OCI-LY7 (cell line): ENCODE measurements around the gene CHL1. TPM values are rescaled to one million over a fixed set of nuclear protein-coding genes. Genes with fewer than 3 reads are reported as not detected.

Experiments
- Bru-seq: library from RNA; stranded (reverse); fragments of 400-500 nt; gene quantifications from one replicate; lab custom pipeline; 2021; lab: Mats Ljungman, UMichigan
- BruChase-seq, 2 experiments: library from RNA; stranded (reverse); fragments of 400-500 nt; gene quantifications; one replicate each; lab custom pipeline; 2021; lab: Mats Ljungman, UMichigan
- BruUV-seq: library from RNA; stranded (reverse); fragments of 400-500 nt; replicated peaks from 2 replicates; lab custom pipeline; 2021; lab: Mats Ljungman, UMichigan
- CTCF ChIA-PET: fragments of 300-600 bp; sonication (Branson Sonifier 250); formaldehyde crosslinking; loops from one replicate; lab custom pipeline; 2022; ENCODE audit warnings: antibody characterized with exemption; ENCODE audit not compliant: unreplicated experiment; lab: Charles Lee
- POLR2A ChIA-PET: fragments of 300-600 bp; sonication (Branson Sonifier 250); formaldehyde crosslinking; loops from one replicate; lab custom pipeline; 2022; ENCODE audit warnings: antibody characterized with exemption; lab: Charles Lee
- DNase-seq: peaks from one replicate; pipeline ENCODE4 v3.0.0-alpha.2; 2015; ENCODE audit warnings: low spot score
- H2AFZ ChIP-seq: fragments of 200-600 bp; sonication (generic), shearing (Covaris generic); 2 replicates; pipeline ENCODE4 v1.6.1; 2014; ENCODE audit warnings: mild to moderate bottlenecking, antibody characterized with exemption, low read length, moderate library complexity
- H3K27ac ChIP-seq: fragments of 200-600 bp; sonication (generic); 2 replicates; pipeline ENCODE4 v1.5.1; 2014; ENCODE audit warnings: mixed run types, low read depth, mild to moderate bottlenecking, moderate library complexity, low read length, inconsistent platforms; ENCODE audit not compliant: poor library complexity, severe bottlenecking
- H3K36me3 ChIP-seq: fragments of 200-600 bp; sonication (generic); 2 replicates; pipeline ENCODE4 v1.6.1; 2014; ENCODE audit warnings: mild to moderate bottlenecking, antibody characterized with exemption, low read length, moderate library complexity, mixed read lengths; ENCODE audit not compliant: insufficient read depth
- H3K4me1 ChIP-seq: fragments of 200-600 bp; sonication (generic); 2 replicates; pipeline ENCODE4 v1.5.1; 2014; ENCODE audit warnings: mild to moderate bottlenecking, low read length; ENCODE audit not compliant: insufficient read depth, poor library complexity, severe bottlenecking
- H3K4me2 ChIP-seq: fragments of 200-600 bp; sonication (generic); 2 replicates; pipeline ENCODE4 v1.6.1; 2014; ENCODE audit warnings: mild to moderate bottlenecking, low read length
- H3K4me3 ChIP-seq: fragments of 200-600 bp; sonication (generic); 2 replicates; pipeline ENCODE4 v1.5.1; 2014; ENCODE audit warnings: mild to moderate bottlenecking, low read depth, low read length; ENCODE audit not compliant: poor library complexity, severe bottlenecking
- H3K79me2 ChIP-seq: fragments of 200-600 bp; sonication (generic); 2 replicates; pipeline ENCODE4 v1.6.1; 2016; ENCODE audit warnings: low read depth, mild to moderate bottlenecking, low read length, moderate library complexity, mixed read lengths; ENCODE audit not compliant: insufficient read depth
- H3K9me2 ChIP-seq: fragments of 200-600 bp; sonication (generic); 2 replicates; pipeline ENCODE4 v1.6.1; 2016; ENCODE audit warnings: mild to moderate bottlenecking, low read length, mixed read lengths; ENCODE audit not compliant: insufficient read depth
- H3K9me3 ChIP-seq: fragments of 200-600 bp; sonication (generic); 2 replicates; pipeline ENCODE4 v1.6.1; 2014; ENCODE audit warnings: mild to moderate bottlenecking, mixed run types, low read length, mixed read lengths
- H4K20me1 ChIP-seq: fragments of 200-600 bp; sonication (generic); 2 replicates; pipeline ENCODE4 v1.6.1; 2014; ENCODE audit warnings: mild to moderate bottlenecking, antibody characterized with exemption, low read length, moderate library complexity, mixed read lengths; ENCODE audit not compliant: insufficient read depth
- CTCF ChIP-seq: fragments of 200-600 bp; sonication (generic); conservative IDR thresholded peaks from 2 replicates; pipeline ENCODE4 v1.5.1; 2014; ENCODE audit warnings: mild to moderate bottlenecking, antibody characterized with exemption, low read length, moderate library complexity, mixed read lengths
- EZH2phosphoT487 ChIP-seq: fragments of 200-600 bp; sonication (generic); IDR thresholded peaks from 2 replicates; pipeline ENCODE4 v1.6.1; 2018; ENCODE audit warnings: low read depth, borderline replicate concordance, mild to moderate bottlenecking, mixed run types, antibody characterized with exemption, low read length, moderate library complexity, mixed read lengths
- intact Hi-C: fragments of 100-400 bp; cut with micrococcal nuclease; formaldehyde crosslinking; loops from one replicate; pipeline ENCODE4 v1.10.0; 2022; ENCODE audit not compliant: unreplicated experiment
- long read RNA-seq: library from polyadenylated mRNA; stranded (forward); transcript quantifications from one replicate; pipeline ENCODE4 v2.0.0, GENCODE V29; 2022
- total RNA-seq, 2 experiments: library from RNA; depleted of rRNA in 1 of 2; stranded (reverse); fragments of >200 nt in 1 of 2; shearing (Covaris generic) in 1 of 2; gene quantifications; 2 replicates each; pipeline ENCODE4 v1.2.3, GENCODE V29; 2014 to 2022

The CHL1 gene, protein sequence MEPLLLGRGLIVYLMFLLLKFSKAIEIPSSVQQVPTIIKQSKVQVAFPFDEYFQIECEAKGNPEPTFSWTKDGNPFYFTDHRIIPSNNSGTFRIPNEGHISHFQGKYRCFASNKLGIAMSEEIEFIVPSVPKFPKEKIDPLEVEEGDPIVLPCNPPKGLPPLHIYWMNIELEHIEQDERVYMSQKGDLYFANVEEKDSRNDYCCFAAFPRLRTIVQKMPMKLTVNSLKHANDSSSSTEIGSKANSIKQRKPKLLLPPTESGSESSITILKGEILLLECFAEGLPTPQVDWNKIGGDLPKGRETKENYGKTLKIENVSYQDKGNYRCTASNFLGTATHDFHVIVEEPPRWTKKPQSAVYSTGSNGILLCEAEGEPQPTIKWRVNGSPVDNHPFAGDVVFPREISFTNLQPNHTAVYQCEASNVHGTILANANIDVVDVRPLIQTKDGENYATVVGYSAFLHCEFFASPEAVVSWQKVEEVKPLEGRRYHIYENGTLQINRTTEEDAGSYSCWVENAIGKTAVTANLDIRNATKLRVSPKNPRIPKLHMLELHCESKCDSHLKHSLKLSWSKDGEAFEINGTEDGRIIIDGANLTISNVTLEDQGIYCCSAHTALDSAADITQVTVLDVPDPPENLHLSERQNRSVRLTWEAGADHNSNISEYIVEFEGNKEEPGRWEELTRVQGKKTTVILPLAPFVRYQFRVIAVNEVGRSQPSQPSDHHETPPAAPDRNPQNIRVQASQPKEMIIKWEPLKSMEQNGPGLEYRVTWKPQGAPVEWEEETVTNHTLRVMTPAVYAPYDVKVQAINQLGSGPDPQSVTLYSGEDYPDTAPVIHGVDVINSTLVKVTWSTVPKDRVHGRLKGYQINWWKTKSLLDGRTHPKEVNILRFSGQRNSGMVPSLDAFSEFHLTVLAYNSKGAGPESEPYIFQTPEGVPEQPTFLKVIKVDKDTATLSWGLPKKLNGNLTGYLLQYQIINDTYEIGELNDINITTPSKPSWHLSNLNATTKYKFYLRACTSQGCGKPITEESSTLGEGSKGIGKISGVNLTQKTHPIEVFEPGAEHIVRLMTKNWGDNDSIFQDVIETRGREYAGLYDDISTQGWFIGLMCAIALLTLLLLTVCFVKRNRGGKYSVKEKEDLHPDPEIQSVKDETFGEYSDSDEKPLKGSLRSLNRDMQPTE (N-terminal part only)
- total RNA-seq (2014; rRNA removed; shearing (Covaris generic)) (0.05 TPM in 1 of 2 replicates, not detected in the other), total RNA-seq (2022) (0.51 and 1.0 TPM in 2 replicates), Bru-seq, nascent RNA (percentile 20 among the genes with signal in this experiment), BruChase-seq, experiment 1, labeled RNA remaining after a 6-hour chase (percentile 15 among the genes with signal in this experiment), BruChase-seq, experiment 2, labeled RNA remaining after a 2-hour chase (percentile 18 among the genes with signal in this experiment)
- long read RNA-seq, partial matches to known transcripts = 0 of 1 reads
- long read RNA-seq, other reads (novel, unspliced or antisense) = 1 of 1 reads

GRCh38 chr3:196311-197148, at the start of gene CHL1:
TSS of gene CHL1 (plus strand) at chr3:196763. CDS start at chr3:319777, 123,014 bp downstream.
- Histone ChIP-seq H3K9me3 (no peaks in the 10 kb centered on the region), H3K4me2 (peak within 1 kb of the TSS; percentile 42; the same call in 1 of the 2 replicates), H3K36me3 (no peaks in the 10 kb centered on the region), H3K27ac (no peak within 1 kb of the TSS), H3K4me1 (no peaks in the 10 kb centered on the region), H4K20me1 (no peaks in the 10 kb centered on the region; the same call in 1 of the 2 replicates), H3K79me2 (no peaks in the 10 kb centered on the region), H3K4me3 (no peak within 1 kb of the TSS), H2AFZ (no peak within 1 kb of the TSS), H3K9me2 (no peaks in the 10 kb centered on the region)
- CTCF ChIA-PET = no interaction called here
- DNase-seq = no peak
- no TSS peak for BruUV-seq
- TF ChIP-seq CTCF = no peak
- no peak for TF ChIP-seq EZH2phosphoT487
- POLR2A ChIA-PET = no interaction called here
- intact Hi-C loops = no loop called here

GRCh38 chr3:151614-152189, 44.9 kb upstream of the CHL1 start:
- Histone ChIP-seq H3K9me2 (no peaks in the 10 kb centered on the region), H3K4me3 (no peak overlapping the region), H3K4me2 (no peak overlapping the region), H3K36me3 (no peaks in the 10 kb centered on the region), H3K27ac (no peak overlapping the region), H3K4me1 (no peaks in the 10 kb centered on the region), H3K79me2 (no peaks in the 10 kb centered on the region), H2AFZ (no peak overlapping the region), H4K20me1 (no peaks in the 10 kb centered on the region), H3K9me3 (no peaks in the 10 kb centered on the region)
- TF ChIP-seq EZH2phosphoT487 (no peak), CTCF (no peak)
- DNase-seq = no peak
- BruUV-seq = no TSS peak
- ChIA-PET CTCF (no interaction called here), POLR2A (no interaction called here)
- intact Hi-C loops = no loop called here
